ENCODE data around the gene NAA25.

DNA sequence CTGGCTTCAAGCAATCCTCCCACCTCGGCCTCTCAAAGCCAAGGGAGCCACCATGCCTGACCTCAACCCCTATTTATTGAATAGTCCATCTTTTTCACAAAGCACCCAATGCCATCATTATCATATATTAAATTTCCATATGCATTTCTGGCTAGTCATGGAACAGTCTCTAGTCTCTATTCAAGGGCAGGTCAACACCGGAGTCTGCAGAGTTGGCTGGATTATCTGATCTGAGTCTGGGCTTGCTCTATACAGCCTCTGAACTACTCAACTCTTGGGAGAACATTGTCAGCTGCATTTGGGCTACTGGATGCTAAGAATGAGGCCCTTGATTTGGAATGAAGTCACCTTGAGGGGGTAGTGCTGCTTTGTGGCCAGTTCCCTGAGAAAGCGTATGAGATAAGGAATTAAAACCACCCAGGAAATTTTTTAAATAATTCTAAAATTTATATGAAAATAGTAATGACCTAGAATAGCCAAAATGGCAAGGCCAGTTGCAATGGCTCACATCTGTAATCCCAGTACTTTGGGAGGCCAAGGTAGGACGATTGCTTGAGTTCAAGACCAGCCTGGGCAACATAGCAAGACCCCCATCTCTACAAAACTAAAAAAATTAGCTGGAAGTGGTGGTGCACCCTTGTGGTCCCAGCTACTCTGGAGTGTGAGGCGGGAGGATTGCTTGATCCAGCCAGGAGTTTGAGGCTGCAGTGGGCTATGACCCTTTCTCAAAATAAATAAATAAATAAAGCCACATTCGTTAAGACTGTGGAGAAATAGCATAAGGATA lies 6.9 kb upstream of the NAA25 start:
- TF ChIP-seq, protein P1, sequence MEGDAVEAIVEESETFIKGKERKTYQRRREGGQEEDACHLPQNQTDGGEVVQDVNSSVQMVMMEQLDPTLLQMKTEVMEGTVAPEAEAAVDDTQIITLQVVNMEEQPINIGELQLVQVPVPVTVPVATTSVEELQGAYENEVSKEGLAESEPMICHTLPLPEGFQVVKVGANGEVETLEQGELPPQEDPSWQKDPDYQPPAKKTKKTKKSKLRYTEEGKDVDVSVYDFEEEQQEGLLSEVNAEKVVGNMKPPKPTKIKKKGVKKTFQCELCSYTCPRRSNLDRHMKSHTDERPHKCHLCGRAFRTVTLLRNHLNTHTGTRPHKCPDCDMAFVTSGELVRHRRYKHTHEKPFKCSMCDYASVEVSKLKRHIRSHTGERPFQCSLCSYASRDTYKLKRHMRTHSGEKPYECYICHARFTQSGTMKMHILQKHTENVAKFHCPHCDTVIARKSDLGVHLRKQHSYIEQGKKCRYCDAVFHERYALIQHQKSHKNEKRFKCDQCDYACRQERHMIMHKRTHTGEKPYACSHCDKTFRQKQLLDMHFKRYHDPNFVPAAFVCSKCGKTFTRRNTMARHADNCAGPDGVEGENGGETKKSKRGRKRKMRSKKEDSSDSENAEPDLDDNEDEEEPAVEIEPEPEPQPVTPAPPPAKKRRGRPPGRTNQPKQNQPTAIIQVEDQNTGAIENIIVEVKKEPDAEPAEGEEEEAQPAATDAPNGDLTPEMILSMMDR (IDR thresholded peaks at IDR 0.05): no peak
- TF ChIP-seq POLR2A (IDR thresholded peaks at IDR 0.05): no peak

Data from right lobe of liver (tissue), 4 donors.